ENCODE measurements around the gene ETV3. TPM values are rescaled to one million over a fixed set of nuclear protein-coding genes. Genes with fewer than 3 reads are reported as not detected.

The ETV3 gene
- 18.6 and 20.6 TPM in 2 replicates for total RNA-seq

GRCh38 chr1:157138220-157139051 lies at the start of gene ETV3:
Gene ETV3 (minus strand): TSS chr1:157138395. CDS start chr1:157136352, 2,043 bp downstream.

GRCh38 chr1:157099633-157100009 lies 38.6 kb downstream of the ETV3 start, which contains the start of gene ETV3L:
Gene ETV3L (minus strand): TSS chr1:157099808. CDS start chr1:157099523, 285 bp downstream.

Other genes with a start within 250 kb of the ETV3 start
- 45.9 and 50.5 TPM in 2 replicates for gene PEAR1, start 244.7 kb downstream of the ETV3 start, total RNA-seq
- gene LRRC71, start 217.8 kb downstream of the ETV3 start, total RNA-seq: 0.27 and 0.36 TPM in 2 replicates
- gene ARHGEF11, start 92.7 kb downstream of the ETV3 start, total RNA-seq: 24.1 and 28.4 TPM in 2 replicates
- not detected in 2 replicates for gene ETV3L, start 38.6 kb downstream of the ETV3 start, total RNA-seq